H1 (cell line): ENCODE data around the gene AWAT1. TPM values are rescaled to one million over a fixed set of nuclear protein-coding genes. Genes with fewer than 3 reads are reported as not detected.

Experiments used
- BCL11A ChIP-seq, 2 experiments: IDR thresholded peaks; one replicate each; pipeline ENCODE4 v1.6.1; 2011; ENCODE audit warnings: low read depth in 2 of 2, low read length in 2 of 2, mild to moderate bottlenecking in 2 of 2
- JUN ChIP-seq: IDR thresholded peaks from 2 replicates; pipeline ENCODE4 v1.6.1; 2011; ENCODE audit warnings: low read depth, mild to moderate bottlenecking, improper control_type of control experiment, low read length
- KDM1A ChIP-seq: fragments of 200-600, 300-600 bp; sonication (generic); IDR thresholded peaks from 2 replicates; pipeline ENCODE4 v1.7.1; 2016; ENCODE audit warnings: mild to moderate bottlenecking, low read length, borderline replicate concordance
- POLR2AphosphoS5 ChIP-seq: IDR thresholded peaks from 2 replicates; pipeline ENCODE4 v1.6.1; 2011; ENCODE audit warnings: low read depth, low read length
- RAD21 ChIP-seq, 2 experiments: IDR thresholded peaks in 1 of 2; conservative IDR thresholded peaks in 1 of 2; 2 replicates each; pipeline ENCODE4 v1.6.1; 2011; ENCODE audit warnings: low read depth in 2 of 2, low read length in 2 of 2, improper control_type of control experiment in 1 of 2, inconsistent platforms in 1 of 2, mild to moderate bottlenecking in 1 of 2, moderate library complexity in 1 of 2
- YY1 ChIP-seq: IDR thresholded peaks from 2 replicates; pipeline ENCODE4 v1.6.1; 2011; ENCODE audit warnings: low read depth, mild to moderate bottlenecking, low read length
- polyA plus RNA-seq, 7 experiments: library from polyadenylated mRNA; depleted of rRNA in 3 of 7; stranded (reverse) in 5 of 7; unstranded in 2 of 7; fragments of >200 nt in 5 of 7; fragments of 200-250 nt in 2 of 7; gene quantifications; 1 replicate in 5 of 7; 2 replicates in 1 of 7; 4 replicates in 1 of 7; pipeline versions ENCODE4 v1.2.1 to v1.2.3, GENCODE V29; 2011 to 2013; ENCODE audit warnings: missing spikeins in 2 of 7, mixed read lengths in 2 of 7
- total RNA-seq: library from RNA; stranded (reverse); fragmentation: NEBNext Ultra II Directional; extraction: Animal tissue kit (Norgen Biotek cat#: 25700); gene quantifications from 2 replicates; pipeline ENCODE4 v1.2.1, GENCODE V29; 2021
- TF ChIP-seq, protein P1 (sequence below): IDR thresholded peaks from 2 replicates; pipeline ENCODE4 v1.6.1; 2012; ENCODE audit warnings: inconsistent platforms

AWAT1 gene
- total and polyA plus RNA-seq, 2 of the 8 experiments (the other 6 are each of a cell fraction or from before 2014, with no cell fraction given), result not detected

- TF ChIP-seq, protein P1, sequence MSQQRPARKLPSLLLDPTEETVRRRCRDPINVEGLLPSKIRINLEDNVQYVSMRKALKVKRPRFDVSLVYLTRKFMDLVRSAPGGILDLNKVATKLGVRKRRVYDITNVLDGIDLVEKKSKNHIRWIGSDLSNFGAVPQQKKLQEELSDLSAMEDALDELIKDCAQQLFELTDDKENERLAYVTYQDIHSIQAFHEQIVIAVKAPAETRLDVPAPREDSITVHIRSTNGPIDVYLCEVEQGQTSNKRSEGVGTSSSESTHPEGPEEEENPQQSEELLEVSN, result no peak
- TF ChIP-seq RAD21 (IDR thresholded peaks at IDR 0.05 in 1 of 2, conservative IDR thresholded peaks at IDR 0.05 in 1 of 2; ENCODE audit: low read depth in 2 of 2, low read length in 2 of 2) (no peak), JUN (no peak), BCL11A (IDR thresholded peaks at IDR 0.05; ENCODE audit: low read depth in 2 of 2, low read length in 2 of 2) (no peak), YY1 (no peak), POLR2AphosphoS5 (no peak), KDM1A (no peak)
Observed at GRCh38 chrX:70219938-70220764, 14.3 kb upstream of the AWAT1 start (continued).
